ENCODE measurements around the gene GRIA4. TPM values are rescaled to one million over a fixed set of nuclear protein-coding genes. Genes with fewer than 3 reads are reported as not detected.

The GRIA4 gene
- total and polyA plus RNA-seq, 4 donors: not detected

DNA sequence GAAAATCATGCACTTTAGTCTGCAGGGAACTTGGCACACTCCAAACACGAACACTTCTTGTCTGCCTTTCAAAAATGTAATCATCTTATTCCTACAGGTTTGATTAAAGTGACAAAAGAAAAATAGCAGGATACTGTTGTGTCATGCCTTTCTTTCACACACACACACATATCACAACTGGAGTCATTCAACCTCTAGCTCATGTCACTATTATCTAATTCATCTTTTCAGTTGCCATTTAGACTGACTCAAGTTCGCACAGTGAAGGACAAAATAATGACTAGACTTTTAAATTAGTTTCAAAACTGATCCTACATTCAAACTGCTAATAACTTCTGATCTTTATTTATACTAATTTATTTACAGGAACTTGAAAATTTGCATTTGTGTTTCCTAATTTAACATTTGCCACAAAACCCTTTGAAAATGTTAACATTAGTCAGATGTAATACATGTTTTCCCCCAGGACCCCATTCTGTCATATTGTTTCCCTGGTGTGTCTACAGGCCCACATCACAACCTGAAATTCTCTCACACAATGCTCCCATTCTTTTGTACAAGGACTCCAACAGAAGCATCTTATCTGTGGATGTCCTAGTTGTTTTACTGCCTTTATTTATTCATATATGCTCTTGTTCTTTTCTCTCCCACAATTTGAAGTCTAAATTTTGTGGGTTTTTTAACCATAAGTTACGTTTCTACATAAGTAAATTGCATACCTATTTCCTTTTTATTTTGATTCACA lies 171.1 kb downstream of the GRIA4 start:
- no peak for DNase-seq (ENCODE audit: low spot score)
- Histone ChIP-seq H3K9ac (ENCODE audit: low read depth in 1 of 2, low read length in 2 of 2) (no peak overlapping the region), H3K9me3 (ENCODE audit: control insufficient read depth in 4 of 4, low read length in 3 of 4) (no peaks in the 10 kb centered on the region), H3K4me1 (ENCODE audit: control insufficient read depth in 4 of 4, insufficient read depth in 4 of 4, low read length in 3 of 4) (no peaks in the 10 kb centered on the region), H3K27me3 (ENCODE audit: control insufficient read depth in 4 of 4, insufficient read depth in 4 of 4, low read length in 3 of 4) (no peaks in the 10 kb centered on the region), H3K27ac (ENCODE audit: low read depth in 1 of 2, low read length in 2 of 2) (no peak overlapping the region), H3K36me3 (ENCODE audit: control insufficient read depth in 4 of 4, insufficient read depth in 3 of 4, low read depth in 1 of 4, low read length in 3 of 4) (no peaks in the 10 kb centered on the region), H3K4me3 (ENCODE audit: low read depth in 1 of 3, low read length in 3 of 3) (no peak overlapping the region)
- TF ChIP-seq, protein P1, sequence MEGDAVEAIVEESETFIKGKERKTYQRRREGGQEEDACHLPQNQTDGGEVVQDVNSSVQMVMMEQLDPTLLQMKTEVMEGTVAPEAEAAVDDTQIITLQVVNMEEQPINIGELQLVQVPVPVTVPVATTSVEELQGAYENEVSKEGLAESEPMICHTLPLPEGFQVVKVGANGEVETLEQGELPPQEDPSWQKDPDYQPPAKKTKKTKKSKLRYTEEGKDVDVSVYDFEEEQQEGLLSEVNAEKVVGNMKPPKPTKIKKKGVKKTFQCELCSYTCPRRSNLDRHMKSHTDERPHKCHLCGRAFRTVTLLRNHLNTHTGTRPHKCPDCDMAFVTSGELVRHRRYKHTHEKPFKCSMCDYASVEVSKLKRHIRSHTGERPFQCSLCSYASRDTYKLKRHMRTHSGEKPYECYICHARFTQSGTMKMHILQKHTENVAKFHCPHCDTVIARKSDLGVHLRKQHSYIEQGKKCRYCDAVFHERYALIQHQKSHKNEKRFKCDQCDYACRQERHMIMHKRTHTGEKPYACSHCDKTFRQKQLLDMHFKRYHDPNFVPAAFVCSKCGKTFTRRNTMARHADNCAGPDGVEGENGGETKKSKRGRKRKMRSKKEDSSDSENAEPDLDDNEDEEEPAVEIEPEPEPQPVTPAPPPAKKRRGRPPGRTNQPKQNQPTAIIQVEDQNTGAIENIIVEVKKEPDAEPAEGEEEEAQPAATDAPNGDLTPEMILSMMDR (IDR thresholded peaks at IDR 0.05; ENCODE audit: low read depth, low read length, missing input control): no peak
- TF ChIP-seq FOXA2 (IDR thresholded peaks at IDR 0.05) (no peak), GABPA (IDR thresholded peaks at IDR 0.05 in 1 of 2, conservative IDR thresholded peaks at IDR 0.05 in 1 of 2) (no peak), HNF4G (IDR thresholded peaks at IDR 0.05) (no peak), YY1 (IDR thresholded peaks at IDR 0.05) (no peak), RXRA (IDR thresholded peaks at IDR 0.05) (no peak), NR2F2 (IDR thresholded peaks at IDR 0.05) (no peak), SP1 (IDR thresholded peaks at IDR 0.05) (no peak), RAD21 (IDR thresholded peaks at IDR 0.05) (no peak), TAF1 (conservative IDR thresholded peaks at IDR 0.05) (no peak), FOXA1 (IDR thresholded peaks at IDR 0.05) (no peak), HNF4A (conservative IDR thresholded peaks at IDR 0.05) (no peak)
- TF ChIP-seq, protein P2, sequence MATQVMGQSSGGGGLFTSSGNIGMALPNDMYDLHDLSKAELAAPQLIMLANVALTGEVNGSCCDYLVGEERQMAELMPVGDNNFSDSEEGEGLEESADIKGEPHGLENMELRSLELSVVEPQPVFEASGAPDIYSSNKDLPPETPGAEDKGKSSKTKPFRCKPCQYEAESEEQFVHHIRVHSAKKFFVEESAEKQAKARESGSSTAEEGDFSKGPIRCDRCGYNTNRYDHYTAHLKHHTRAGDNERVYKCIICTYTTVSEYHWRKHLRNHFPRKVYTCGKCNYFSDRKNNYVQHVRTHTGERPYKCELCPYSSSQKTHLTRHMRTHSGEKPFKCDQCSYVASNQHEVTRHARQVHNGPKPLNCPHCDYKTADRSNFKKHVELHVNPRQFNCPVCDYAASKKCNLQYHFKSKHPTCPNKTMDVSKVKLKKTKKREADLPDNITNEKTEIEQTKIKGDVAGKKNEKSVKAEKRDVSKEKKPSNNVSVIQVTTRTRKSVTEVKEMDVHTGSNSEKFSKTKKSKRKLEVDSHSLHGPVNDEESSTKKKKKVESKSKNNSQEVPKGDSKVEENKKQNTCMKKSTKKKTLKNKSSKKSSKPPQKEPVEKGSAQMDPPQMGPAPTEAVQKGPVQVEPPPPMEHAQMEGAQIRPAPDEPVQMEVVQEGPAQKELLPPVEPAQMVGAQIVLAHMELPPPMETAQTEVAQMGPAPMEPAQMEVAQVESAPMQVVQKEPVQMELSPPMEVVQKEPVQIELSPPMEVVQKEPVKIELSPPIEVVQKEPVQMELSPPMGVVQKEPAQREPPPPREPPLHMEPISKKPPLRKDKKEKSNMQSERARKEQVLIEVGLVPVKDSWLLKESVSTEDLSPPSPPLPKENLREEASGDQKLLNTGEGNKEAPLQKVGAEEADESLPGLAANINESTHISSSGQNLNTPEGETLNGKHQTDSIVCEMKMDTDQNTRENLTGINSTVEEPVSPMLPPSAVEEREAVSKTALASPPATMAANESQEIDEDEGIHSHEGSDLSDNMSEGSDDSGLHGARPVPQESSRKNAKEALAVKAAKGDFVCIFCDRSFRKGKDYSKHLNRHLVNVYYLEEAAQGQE (IDR thresholded peaks at IDR 0.05): no peak
- WGBS: 53% methylated on average over 3 of the region's 3 CpGs

DNA sequence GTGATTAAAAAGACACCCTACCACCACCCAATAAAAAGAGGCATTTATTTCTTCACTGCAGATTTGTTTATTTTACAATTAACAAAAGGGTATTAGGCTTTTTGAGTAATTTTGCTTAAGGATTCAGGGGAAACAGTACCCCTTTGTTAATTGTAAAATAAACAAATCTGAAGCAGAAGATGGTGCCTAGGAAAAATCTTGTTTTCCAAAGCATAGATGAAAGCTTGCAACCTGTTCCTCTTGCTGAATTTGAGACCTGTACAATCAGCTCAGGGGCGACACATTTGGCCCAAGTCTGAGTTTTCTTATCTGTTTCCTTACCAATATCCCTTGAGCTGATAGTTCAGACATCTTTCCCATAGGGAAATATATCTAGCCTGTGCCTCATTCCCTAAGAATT lies 171.9 kb downstream of the GRIA4 start:
- Histone ChIP-seq H3K27ac (ENCODE audit: low read depth in 1 of 2, low read length in 2 of 2) (no peak overlapping the region), H3K4me1 (ENCODE audit: control insufficient read depth in 4 of 4, insufficient read depth in 4 of 4, low read length in 3 of 4) (no peaks in the 10 kb centered on the region), H3K36me3 (ENCODE audit: control insufficient read depth in 4 of 4, insufficient read depth in 3 of 4, low read depth in 1 of 4, low read length in 3 of 4) (no peaks in the 10 kb centered on the region), H3K27me3 (ENCODE audit: control insufficient read depth in 4 of 4, insufficient read depth in 4 of 4, low read length in 3 of 4) (no peaks in the 10 kb centered on the region), H3K9me3 (ENCODE audit: control insufficient read depth in 4 of 4, low read length in 3 of 4) (no peaks in the 10 kb centered on the region), H3K4me3 (ENCODE audit: low read depth in 1 of 3, low read length in 3 of 3) (no peak overlapping the region), H3K9ac (ENCODE audit: low read depth in 1 of 2, low read length in 2 of 2) (no peak overlapping the region)
- DNase-seq (ENCODE audit: low spot score): no peak
- WGBS: 51% methylated on average over 1 of the region's 1 CpG
- no peak for TF ChIP-seq FOXA2 (IDR thresholded peaks at IDR 0.05)
- TF ChIP-seq, protein P2 (IDR thresholded peaks at IDR 0.05): no peak
- TF ChIP-seq, protein P3, sequence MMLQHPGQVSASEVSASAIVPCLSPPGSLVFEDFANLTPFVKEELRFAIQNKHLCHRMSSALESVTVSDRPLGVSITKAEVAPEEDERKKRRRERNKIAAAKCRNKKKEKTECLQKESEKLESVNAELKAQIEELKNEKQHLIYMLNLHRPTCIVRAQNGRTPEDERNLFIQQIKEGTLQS (IDR thresholded peaks at IDR 0.05): no peak
- no peak for TF ChIP-seq RAD21 (IDR thresholded peaks at IDR 0.05)
- TF ChIP-seq TAF1 (conservative IDR thresholded peaks at IDR 0.05): no peak
- no peak for TF ChIP-seq RXRA (IDR thresholded peaks at IDR 0.05)
- no peak for TF ChIP-seq JUND (IDR thresholded peaks at IDR 0.05)
- no peak for TF ChIP-seq FOXA1 (IDR thresholded peaks at IDR 0.05)
- TF ChIP-seq, protein P1 (IDR thresholded peaks at IDR 0.05; ENCODE audit: low read depth, low read length, missing input control): no peak
- no peak for TF ChIP-seq HNF4G (IDR thresholded peaks at IDR 0.05)
- no peak for TF ChIP-seq GABPA (IDR thresholded peaks at IDR 0.05 in 1 of 2, conservative IDR thresholded peaks at IDR 0.05 in 1 of 2)
- no peak for TF ChIP-seq EGR1 (IDR thresholded peaks at IDR 0.05; ENCODE audit: low read depth in 2 of 2)
- TF ChIP-seq NR2F2 (IDR thresholded peaks at IDR 0.05): no peak
- TF ChIP-seq, protein P4, sequence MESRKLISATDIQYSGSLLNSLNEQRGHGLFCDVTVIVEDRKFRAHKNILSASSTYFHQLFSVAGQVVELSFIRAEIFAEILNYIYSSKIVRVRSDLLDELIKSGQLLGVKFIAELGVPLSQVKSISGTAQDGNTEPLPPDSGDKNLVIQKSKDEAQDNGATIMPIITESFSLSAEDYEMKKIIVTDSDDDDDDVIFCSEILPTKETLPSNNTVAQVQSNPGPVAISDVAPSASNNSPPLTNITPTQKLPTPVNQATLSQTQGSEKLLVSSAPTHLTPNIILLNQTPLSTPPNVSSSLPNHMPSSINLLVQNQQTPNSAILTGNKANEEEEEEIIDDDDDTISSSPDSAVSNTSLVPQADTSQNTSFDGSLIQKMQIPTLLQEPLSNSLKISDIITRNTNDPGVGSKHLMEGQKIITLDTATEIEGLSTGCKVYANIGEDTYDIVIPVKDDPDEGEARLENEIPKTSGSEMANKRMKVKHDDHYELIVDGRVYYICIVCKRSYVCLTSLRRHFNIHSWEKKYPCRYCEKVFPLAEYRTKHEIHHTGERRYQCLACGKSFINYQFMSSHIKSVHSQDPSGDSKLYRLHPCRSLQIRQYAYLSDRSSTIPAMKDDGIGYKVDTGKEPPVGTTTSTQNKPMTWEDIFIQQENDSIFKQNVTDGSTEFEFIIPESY (IDR thresholded peaks at IDR 0.05): no peak

Measured in liver (tissue), 9 donors.